ENCODE data around the gene CD33. TPM values are rescaled to one million over a fixed set of nuclear protein-coding genes. Genes with fewer than 3 reads are reported as not detected.

Gene CD33
- total RNA-seq, 1 donor from 2014 or later: 4.4 TPM

DNA sequence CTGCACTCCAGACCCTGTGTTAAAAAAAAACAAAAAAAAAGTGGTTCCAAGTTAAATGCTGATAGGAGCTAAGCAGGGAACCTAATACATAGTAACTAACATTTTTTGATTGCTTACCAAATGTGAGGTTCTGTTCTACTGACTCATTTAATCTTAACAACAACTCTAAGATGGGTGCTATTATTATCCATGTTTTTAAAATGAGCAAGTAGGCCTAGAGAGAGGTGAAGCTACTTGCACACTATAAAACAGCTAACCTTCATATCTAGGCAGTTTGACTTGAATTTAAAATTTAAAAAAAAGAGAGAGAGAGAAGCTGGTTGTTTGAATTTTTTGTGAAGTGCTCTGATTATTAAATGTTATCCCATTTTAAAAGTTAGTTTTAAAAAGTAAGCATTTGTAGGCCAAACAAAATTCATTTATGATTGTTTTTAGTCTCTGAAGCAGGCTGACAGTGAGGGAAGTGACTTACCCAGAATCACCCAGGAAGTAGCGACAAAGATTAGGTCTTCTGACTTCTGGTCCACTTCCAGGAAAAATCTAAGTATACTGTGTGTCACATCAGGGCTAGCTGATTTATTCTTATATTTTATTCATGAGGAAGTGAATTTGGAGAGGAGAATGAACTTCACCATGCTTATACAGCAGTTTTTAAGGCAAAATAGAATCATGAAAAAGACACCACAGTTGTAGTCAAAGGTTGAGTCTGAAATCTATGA is 28.4 kb downstream of the CD33 start:
- DNase-seq (no peak), ATAC-seq (no peak)
- intact Hi-C loops (cut with micrococcal nuclease): no loop called here

- intact Hi-C loops (cut with micrococcal nuclease): no loop called here
- no peak for ATAC-seq
- DNase-seq: no peak
These were observed 31.3 kb downstream of the CD33 start for GRCh38 chr19:51256155-51256625.

- intact Hi-C loops (cut with micrococcal nuclease): no loop called here
- DNase-seq (no peak), ATAC-seq (no peak)
These were observed 32.6 kb downstream of the CD33 start for GRCh38 chr19:51257471-51257870.

DNA sequence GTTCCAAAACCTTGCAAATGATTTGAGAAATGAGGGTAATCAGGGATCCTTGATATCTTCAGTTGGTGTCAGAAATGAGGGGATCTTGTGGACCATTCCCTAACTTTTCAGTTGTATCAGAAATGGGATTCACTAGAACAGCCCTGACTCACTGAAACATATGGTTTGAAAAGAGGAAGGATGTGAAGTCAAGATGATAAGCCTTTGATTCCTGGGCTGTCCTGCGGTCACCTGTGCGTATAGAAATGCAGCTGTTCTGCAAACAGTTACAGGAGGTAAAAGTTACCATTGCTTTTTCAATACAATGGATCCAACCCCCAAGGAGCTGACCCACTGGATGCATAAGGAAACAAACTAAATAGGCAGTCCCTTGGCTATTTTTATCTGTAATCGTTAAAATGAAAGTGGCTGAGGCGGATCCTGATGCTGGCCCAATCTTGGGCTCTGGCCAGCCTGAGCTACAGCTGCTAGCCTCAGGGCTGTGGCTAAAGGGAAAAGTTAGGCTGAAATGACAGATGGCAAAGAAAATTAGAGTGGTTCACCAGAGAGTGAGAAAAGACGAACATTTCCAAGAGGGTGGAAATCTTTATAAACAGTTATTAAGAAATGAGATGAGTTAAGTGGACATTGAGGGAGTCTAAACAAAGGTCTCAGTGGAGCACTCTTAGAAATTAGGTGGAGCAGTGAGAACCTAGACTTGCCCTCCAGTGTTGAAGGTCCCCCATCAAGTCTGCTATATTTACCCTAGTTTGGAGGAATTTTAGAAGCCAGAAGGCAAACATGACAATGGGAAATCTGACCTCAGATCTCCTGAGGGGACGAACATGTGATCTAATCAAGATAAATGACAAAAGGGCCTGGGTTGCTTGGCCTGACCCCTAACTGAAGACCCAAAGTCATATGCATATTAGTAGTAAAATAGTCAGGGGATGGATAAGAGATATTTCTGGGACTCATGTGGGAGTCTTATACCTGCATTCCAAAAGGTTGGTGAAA is 33.6 kb downstream of the CD33 start:
- intact Hi-C loops (cut with micrococcal nuclease): no loop called here
- DNase-seq (peak; percentile 33), ATAC-seq (no peak)

DNA sequence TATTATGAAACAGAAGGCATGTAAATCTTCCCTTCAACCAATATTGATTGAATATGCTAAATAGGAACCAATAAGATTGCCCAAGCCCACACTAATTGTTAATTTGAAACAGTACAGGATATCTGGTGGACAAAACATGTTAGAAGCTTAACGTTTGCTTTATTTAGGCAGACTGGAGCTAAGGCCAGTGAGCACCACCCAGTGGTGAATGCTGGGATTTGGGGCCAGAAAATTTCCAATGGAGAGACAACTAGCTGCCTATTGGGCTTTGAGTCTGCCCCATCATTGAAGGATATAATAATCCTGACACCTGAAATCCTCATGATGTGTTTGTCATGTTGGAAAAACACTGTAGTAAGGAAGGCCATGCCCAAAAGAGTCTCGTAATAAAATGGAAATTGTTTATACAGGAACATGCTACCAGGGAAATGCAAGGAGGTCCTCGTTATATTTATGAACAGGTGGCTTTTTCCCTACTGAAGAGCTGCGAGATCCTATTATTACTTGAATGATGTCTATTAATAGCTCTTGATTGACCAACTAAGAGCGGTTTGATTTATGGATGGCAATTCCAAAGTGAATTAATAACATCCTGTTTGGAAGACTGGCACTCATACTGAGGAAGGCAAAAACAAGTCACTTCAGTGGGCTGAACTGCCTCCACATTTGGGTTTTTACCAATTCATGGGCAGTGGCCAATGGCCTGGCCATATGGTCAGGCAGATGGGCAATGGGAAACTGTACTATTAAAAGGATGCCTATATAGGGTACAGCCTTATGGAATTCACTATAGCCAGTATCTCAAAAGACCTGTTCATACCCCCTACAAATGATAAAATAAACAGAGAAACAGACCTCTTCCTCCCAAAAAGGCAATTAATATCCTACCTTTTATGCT is 34.7 kb downstream of the CD33 start:
- intact Hi-C loops (cut with micrococcal nuclease): no loop called here
- DNase-seq: no peak
- peak; percentile 43 for ATAC-seq

- intact Hi-C loops (cut with micrococcal nuclease): no loop called here
- ATAC-seq: no peak
- no peak for DNase-seq
These were observed 38.9 kb downstream of the CD33 start for GRCh38 chr19:51263808-51264207.

DNA sequence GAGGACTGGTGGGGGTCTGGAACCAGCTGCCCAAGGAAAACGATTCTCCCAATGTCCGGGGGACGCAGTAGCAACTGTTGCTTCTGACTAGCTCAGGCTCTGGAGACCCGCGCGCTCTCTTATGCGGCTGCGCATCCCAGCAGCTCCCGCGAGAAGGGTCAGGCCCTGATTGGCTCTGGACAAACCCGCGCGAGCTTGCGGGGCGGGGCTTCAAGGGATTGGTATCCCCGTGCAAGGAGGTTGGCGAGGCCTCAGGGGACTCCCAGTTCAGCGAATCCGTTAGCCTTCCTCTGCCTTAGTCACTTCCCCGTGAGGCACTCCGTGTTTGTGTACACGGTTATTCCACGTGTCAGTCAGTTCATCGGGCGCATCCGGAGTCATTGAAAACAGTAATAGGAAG is 46.2 kb downstream of the CD33 start:
- no peak for ATAC-seq
- DNase-seq: peak; percentile 41

DNA sequence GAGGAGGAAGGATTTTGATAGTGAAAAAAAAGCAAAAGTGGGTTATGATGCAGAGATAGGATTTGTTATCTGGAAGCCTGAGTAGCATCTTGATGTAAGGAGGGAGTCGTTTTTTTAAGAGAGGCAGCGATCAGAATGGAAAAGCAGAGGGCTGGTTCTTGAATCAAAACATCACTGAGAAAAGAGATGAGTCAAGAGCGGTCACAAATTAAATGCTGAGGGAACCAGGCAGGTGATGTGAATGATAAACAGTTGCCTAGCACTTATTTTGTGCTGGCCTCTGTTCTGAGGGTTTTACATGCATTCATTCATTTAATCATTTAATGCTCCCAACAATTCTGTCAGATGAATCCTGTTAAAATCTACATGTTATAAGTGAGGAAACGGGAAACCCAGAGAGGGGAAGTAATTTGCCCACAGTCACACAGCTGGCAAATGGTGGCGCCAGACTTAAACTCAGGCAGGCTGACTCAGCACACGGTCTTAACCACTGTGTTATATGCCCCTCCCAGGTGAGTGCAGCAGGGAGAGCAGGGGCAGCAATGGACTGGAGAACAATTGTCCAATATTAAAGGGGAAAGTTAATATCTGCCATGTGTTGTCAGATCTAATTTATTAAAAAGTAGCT is 47.4 kb downstream of the CD33 start:
- ATAC-seq (no peak), DNase-seq (no peak)
- intact Hi-C loops (cut with micrococcal nuclease): no loop called here

More for the DNA sequence above, 46.2 kb downstream of the CD33 start:
- intact Hi-C loops (cut with micrococcal nuclease): no loop called here

GRCh38 chr19:51274049-51274770 is 49.3 kb downstream of the CD33 start:
- ATAC-seq (no peak), DNase-seq (no peak)
- intact Hi-C loops (cut with micrococcal nuclease): no loop called here

DNA sequence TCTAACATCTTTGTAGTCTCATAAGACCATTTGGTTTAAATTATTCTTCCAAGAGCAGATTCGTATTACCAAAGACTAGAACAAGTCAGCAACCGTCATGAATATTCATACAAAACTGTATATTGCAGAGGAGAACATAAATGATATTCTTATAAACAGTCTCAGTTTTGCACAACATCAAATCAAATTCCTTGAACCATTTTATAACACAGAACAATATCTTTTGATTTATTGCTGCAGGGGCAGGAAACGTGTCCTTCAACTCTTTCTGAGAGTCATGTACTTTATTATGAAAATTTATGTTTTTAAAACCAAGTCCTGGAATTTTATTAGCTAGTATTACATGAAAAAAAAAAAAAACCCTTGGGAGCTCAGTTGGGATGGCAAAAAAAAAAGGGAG is 52.2 kb downstream of the CD33 start:
- DNase-seq: no peak
- intact Hi-C loops (cut with micrococcal nuclease): no loop called here
- ATAC-seq: no peak

GRCh38 chr19:51282335-51282734 is 57.5 kb downstream of the CD33 start:
- no peak for ATAC-seq
- intact Hi-C loops (cut with micrococcal nuclease): no loop called here
- no peak for DNase-seq

DNA sequence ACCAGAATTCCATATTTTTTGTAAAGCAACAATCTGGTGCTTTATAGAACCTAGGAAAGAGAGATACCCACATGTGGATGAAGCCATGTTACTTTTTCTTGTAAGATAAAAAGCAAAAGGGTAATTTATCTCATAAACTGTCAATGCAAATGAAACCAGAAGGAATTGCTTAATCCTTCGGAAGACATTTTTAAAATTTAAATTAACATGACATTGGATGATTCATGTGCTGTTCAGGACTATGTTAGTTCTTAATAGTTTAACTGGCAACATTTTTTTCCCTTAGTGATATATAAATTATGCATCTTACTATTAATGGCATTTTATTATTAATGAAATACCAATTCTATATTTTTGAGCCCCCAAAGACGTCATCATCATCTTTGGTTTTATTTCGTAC is 60.8 kb downstream of the CD33 start:
- DNase-seq: no peak
- intact Hi-C loops (cut with micrococcal nuclease): no loop called here

More for the DNA sequence above, 60.8 kb downstream of the CD33 start:
- no peak for ATAC-seq

Small RNA genes within 50 kb of the gene (microRNA-seq; reads per million reads assigned to microRNA genes)
- not detected for gene MIR8074 (ENCODE audit: borderline number of aligned reads)

Other genes with a start within 250 kb of the CD33 start
- not detected for gene KLK7, start 241.2 kb upstream of the CD33 start, total RNA-seq
- not detected for gene KLK8, start 223.5 kb upstream of the CD33 start, total RNA-seq
- gene KLK10, start 205.4 kb upstream of the CD33 start, total RNA-seq: 0.50 TPM
- 0.62 TPM for gene KLK11, start 198.5 kb upstream of the CD33 start, total RNA-seq
- not detected for gene KLK12, start 190.1 kb upstream of the CD33 start, total RNA-seq
- not detected for gene KLK13, start 160.0 kb upstream of the CD33 start, total RNA-seq
- gene KLK14, start 142.2 kb upstream of the CD33 start, total RNA-seq: 0.89 TPM
- gene CTU1, start 116.7 kb upstream of the CD33 start, total RNA-seq: 3.6 TPM
- gene SIGLEC9, start 100.2 kb upstream of the CD33 start, total RNA-seq: 1.4 TPM
- gene SIGLEC7, start 82.8 kb upstream of the CD33 start, total RNA-seq: 0.50 TPM
- not detected for gene SIGLECL1, start 26.0 kb downstream of the CD33 start, total RNA-seq
- not detected for gene IGLON5, start 86.6 kb downstream of the CD33 start, total RNA-seq
- gene VSIG10L, start 117.1 kb downstream of the CD33 start, total RNA-seq: 0.77 TPM
- 448 TPM for gene ETFB, start 141.3 kb downstream of the CD33 start, total RNA-seq
- gene CLDND2, start 143.9 kb downstream of the CD33 start, total RNA-seq: not detected
- 0.99 TPM for gene NKG7, start 147.6 kb downstream of the CD33 start, total RNA-seq
- gene LIM2, start 162.9 kb downstream of the CD33 start, total RNA-seq: not detected
- not detected for gene C19orf84, start 165.5 kb downstream of the CD33 start, total RNA-seq
- gene SIGLEC10, start 192.6 kb downstream of the CD33 start, total RNA-seq: 0.40 TPM
- gene SIGLEC8, start 233.4 kb downstream of the CD33 start, total RNA-seq: 0.15 TPM

Data from left ventricle myocardium superior (tissue), 1 donor.